KBM-7 (cell line): Measurements from ENCODE around the gene RAI1.
A peak's percentile ranks its signal among the peaks of the same experiment; 100 is the strongest.

ENCODE experiments used
- DNase-seq: peaks from one replicate; pipeline ENCODE4 v3.0.0-alpha.2; 2015
- in situ Hi-C: fragments of 300-500 bp; cut with MboI; formaldehyde crosslinking; loops from 2 replicates; pipeline ENCODE4 v1.14.3; 2020; ENCODE audit warnings: low sequenced_read_pairs, low pct_unique_long_range_greater_than_20kb, mixed read lengths

RAI1 gene

DNA sequence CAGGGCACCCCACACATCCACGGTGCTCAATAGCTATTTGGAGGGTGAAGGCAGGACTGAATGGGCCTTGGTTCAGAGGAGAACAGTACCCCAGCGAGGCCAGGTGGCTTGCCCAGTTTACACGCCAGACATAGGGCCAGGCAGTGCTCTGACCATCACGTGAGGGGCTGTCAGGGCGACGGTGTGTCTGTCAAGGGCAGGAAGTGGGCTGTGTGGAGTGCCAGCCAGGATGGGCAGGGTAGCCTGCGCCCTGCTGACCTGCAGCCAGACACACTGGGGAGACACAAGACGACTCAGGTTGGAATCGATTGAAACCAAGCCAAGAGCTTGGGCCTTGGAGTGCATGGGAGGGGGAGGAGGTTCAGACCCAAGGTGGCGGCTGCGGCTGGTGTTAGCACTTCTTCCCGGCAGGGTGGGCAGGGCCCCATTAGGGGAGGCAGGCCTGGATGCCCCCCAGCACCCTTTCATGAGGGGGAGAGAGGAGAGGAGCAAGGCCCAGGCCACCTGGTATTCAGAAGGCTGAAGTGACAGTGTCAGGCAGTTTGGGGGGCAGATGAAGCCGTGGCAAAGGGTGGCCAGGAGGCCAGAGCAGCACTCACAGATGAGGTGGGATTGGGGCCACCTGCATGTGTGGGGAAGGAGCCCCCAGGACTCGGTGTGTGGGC lies 87.3 kb downstream of the RAI1 start:
- no peak for DNase-seq
- in situ Hi-C loops, result no loop called here

DNA sequence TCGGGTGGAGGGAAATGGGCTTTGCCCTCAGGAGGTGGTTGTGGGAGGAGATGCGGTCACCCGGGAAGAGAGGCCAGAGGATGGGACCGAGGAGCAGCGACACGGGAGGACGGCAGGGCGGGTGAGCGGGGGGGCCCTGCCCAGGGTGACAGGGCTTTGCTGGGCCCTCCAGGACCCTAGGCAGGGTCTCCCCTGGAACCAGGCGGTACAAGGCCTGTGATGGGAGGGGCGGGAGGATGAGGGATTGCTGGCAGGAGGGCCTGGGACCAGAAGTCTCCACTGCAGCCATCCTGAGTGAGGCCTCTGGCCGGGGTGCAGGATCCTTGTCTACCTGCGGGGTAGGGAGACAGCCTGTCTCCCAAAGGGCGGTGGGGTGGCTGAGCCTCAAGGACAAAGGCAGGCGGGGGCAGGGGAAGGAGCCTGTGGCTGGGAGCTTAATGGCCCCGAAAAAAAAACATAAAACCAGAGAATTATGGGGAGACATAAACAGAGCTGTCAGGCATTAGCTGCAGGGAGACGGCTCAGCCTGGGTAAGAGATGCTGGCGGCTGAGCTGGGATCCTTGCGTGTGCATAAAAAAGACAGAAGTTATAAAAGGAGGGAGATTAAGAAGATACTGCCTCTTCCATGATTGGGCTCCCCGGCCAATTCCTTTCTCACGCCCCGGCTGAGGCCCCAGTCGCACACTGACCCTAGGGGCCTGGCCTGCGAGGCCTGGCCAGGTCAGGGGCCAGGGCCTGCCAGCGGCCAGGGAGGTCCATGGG lies 88.8 kb downstream of the RAI1 start:
- in situ Hi-C loops, result no loop called here

DNA sequence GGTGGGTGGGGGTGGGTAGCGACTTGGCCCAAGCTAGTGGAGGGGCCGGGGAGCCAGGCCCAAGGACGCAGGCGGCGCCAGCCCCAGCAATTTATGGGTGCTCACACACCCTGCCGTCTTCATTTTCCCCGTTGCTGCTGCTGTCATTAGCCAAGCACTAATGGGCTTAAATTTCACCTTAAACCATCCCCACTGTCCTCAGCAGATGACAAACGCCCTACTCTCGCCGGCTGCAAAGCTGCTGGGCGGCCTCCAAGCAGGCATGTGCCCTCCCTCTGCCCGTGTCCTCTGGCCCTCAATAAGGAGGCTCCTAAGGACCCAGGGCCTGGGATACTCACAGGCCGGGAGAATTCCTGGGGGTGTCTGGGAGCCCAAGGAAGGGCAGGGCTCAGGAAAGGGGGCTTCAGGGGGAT lies 89.4 kb downstream of the RAI1 start:
- in situ Hi-C loops, result no loop called here

More for the DNA sequence above, 88.8 kb downstream of the RAI1 start:
- DNase-seq, result no peak

DNA sequence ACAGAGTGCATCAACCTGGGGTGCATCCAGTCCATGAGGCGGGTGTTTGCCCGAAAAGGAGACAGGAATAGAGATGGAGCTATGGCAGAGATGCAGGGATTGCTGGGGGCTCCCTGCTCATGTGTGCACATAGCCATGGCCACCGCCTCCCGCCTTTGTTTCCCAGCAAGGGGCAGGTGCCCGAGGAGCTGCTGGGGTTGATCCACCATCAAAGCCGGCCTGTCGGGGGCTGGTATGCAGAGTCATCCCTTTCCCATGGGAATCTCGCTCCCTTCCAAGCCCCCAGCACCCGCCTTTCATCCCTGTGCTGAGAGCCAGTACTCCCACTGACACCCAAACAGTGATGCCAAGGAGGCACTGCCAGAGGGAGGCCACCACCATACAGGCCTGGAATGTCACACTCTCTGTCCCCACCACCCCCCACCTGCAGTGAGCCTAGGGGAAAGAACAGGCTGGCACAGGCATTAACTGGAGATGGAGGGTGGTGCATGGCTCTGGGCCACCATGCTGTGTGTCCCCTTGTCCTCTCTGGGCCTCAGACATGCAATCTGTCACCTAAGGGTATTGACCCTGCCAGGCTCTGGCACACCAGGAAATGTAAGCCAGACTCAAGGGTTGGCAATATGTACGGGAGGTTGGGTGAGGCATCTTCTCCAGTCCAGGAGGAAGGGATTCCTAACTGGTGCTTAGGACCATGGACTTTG lies 90.4 kb downstream of the RAI1 start:
- in situ Hi-C loops, result no loop called here

More for the DNA sequence above, 89.4 kb downstream of the RAI1 start:
- no peak for DNase-seq

DNA sequence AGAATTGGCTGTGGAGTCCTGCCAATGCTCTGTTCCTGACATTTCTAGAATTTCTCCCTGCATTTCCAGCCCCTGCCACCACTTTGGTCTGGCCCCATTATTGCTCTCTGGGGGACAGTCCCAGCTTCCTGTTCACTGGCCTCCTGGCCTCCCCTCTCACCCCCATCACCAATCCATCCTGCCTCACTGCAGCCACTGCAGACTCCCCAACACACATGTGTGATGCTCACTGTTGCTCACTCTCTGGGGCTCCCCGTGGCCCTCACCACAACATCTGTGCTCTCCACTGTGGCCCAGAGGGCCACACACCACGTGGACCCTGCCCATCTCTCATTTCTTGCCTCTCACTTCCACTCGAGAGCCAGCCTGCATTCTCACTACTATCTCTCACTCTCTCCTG lies 91.0 kb downstream of the RAI1 start:
- DNase-seq, result no peak
- in situ Hi-C loops, result no loop called here

More for the DNA sequence above, 90.4 kb downstream of the RAI1 start:
- DNase-seq, result no peak

DNA sequence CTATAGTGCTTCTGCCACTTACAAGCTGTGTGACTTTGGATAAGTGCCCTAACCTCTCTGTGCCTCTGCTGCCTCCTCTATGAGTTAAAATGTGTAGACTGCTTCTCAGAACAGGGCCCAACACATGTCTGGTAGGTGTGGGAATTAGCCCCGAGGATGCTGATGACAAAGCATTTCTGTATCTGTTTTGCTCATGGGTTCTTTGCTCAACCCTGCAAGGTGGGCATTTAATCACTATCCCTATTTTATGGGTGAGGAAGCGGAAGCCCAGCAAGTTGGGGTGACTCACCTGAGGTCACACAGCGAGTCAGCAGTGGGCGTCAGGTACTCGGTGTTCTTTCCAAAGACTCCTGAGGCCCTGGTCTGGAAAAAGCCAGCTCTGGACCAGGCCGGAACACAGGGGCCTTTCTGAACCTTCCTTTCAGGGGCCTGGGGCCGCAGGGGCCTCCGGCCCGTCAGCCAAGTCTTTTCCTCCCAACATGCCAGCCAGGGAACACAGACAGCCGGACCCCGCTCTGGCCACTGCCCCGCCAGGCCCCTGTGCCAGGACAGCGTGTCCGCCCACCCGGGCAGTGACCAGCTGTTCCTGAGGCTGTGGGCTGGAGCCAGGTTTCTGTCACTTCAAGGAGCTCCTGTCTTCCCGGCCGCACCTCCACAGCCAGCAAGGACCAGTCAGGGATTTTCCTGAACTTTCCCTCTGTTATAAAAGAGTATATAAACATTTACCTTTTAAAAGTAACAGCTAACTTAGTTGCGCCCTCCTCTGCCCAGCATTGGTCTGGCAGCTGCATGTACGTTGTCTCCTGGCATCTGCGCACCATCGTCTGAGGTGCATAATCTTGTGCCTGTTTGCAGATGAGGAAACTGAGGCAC lies 93.0 kb downstream of the RAI1 start:
- in situ Hi-C loops, result no loop called here
- no peak for DNase-seq

DNA sequence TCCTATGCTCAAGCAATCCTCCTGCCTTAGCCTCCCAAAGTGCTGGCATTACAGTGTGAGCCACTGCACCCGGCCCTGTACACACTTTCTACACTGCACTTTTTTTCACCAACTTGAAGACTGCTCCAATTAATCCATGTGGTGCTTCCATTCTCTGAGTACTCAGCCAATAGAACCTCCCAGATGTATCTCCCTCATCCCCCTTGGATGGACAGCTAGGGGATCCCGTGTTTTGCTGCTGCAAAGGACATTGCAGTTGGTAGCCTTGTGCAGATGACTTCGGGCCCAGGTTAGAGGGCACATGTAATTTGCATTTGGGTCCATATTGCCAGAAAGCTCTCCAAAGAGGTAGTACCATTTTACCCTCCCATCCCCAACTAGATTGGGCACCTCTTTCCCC lies 95.6 kb downstream of the RAI1 start:
- no peak for DNase-seq
- in situ Hi-C loops, result no loop called here

DNA sequence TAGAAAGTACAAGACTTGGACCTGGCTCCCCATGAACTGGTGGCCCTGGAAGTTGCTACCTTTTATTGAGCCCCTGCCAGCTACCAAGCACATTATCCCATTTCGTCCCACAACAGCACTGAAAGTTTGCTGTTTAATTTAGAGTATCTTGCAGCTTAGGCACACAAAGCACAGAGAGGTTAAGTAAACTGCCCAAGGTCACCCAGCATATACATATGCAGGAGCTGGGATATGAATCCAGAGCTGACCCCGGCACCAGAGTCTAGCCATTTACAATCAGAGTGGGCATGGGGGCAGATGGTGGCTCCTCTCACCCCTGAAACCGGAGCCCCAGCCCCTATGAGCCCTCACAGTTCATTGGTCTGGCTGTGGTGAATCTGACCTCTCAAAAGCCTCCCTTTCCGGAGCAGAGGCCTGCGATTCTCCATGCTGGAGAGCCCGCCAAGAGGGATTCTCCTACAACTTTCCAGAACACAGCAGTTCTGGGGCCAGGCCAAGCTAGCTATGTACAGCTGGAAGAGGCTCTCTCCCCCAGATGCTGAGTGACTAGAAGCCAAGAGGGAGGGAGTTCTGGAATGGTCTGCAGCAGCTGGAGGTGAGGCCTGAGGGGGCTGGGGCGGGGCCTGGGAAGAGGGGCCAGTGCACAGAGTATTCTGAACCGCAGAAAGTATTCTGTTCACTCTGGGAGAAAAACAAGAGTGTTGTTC lies 97.2 kb downstream of the RAI1 start:
- no peak for DNase-seq
- in situ Hi-C loops, result no loop called here

DNA sequence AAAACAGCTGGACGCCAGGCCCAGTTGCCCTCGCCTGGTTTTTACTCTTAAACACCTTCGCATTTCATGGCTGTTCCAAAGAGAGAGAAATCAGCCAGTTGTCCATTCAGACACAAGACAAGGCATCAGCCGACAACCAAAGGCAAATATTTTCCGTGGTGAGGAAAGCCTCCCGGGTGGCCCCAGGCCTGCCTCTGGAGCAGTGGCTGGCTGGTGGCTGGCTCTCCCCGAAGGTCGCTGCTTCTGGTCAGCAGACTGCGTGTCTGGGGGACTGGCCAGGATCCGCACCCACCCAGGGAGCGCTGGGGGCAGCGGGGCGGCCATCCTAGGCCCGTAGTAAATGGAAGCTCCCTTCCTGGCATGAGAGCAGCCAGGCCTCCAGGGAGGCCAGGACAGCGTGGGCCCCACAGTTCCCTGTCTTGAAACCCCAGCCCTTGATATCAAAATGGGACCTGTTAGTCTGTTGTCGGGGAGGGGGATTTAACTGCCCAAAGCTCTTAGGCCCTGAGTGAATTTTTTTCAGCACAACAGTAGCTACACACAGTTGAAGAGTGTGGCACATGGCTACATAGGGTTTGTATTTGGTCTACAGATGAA lies 97.9 kb downstream of the RAI1 start:
- DNase-seq, result no peak
- in situ Hi-C loops, result no loop called here

DNA sequence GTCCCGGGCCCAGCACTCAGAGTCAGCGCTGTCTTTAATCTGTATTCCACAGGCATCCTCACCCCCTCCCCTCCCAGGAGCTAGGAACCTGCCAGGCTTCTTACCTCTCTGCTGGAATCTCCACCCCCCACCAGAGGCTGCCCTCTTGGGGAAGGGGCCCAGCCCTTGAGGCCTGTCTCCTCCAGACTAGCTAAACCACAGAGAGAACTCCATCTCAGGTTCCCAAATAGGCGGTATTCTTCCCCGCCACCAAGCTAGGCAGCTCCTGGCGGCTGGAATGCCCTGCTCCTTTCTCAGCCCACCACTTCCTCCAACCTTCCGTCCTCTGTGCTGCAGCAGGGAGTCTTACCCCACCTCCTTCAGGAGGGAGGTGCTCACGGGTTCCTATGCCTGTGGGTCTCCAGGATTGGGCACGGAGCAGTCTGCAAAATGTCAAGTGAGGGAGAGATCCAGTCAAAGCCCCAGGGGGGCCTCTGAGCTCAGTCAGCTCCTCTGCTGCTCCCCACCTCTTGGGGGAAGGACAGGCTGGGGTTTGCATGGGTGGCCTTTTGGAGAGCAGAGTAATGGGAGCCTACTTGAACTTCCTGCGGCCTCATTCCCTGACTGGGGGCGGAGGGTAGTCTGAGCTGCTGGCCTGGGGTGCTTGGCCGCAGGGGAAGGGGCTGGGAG lies 99.8 kb downstream of the RAI1 start:
- in situ Hi-C loops, result no loop called here
- peak; percentile 50 for DNase-seq

DNA sequence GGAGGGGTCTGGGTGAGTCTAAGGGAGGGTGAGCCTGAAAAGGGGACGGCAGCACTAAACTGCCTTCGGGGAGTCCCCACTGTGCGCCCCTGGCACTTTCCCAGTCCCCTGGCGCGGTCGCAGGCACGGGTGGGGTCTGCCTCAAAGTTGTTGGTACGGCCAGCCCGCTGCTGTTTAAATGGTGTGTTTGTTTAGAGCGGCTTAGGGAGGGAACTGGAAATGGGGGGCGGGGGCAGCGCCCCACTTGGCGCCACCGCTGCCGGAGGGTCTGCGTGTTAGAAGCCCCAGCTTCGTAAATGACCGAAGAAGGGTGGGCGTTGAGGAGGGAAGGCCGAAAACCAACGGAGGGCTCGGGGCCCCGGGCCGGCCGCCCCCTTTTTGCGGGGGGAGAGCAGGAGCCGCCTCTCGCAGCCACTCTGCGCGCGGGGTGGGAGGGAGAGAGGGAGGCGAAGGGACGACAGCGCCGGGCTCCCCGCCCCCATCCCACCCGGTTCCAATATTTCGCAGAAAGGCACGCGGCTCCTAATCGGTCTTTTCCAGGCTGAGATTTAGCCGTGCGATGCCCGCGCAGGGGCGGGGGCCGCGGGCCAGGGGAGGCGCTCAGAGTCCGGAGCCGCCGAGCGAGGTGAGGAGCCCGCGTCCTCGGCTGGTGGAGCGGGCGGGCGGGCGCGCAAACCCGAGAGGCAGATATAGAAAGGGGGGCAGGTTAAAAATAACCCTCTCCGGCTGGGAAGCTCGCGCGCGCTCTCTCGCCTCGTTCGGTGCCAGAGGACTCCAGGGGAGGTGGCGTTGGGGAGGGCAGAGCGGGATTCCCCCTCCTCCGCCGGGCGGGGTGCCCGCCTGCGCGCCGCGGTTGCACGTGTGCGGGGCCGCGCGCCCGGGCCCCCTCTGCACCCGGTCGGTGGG lies 100.6 kb downstream of the RAI1 start:
- DNase-seq, result peak; percentile 32
- in situ Hi-C loops, result no loop called here

DNA sequence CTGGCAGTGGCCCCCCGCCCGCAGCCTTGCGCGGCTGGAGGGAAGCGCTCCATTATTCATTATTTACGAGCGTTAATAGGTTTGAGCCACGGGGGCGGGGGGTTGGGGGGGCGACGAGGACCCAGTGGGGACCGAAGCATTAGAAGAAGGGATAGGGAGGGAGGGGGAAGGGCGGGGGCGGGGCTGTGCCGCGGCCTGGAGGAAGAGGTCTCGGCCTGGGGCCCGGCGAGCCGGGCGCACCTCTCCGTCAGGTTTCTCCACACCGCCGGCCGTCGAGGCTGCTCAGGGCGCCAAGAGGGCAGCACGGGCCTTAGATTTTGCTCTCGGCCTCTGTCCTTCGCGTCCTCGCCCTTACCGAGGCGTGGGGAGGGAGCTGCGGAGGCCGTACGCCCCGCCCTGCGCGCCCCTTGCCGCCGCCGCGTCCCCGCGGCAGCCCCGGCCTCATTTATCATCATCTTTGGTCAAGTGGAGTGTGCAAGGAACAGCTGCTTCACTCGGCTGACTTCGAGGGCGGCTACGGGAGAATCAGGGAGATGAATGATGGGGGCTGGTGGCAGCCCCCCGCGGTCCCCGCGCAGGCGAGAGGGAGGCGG lies 101.4 kb downstream of the RAI1 start:
- peak; percentile 28 for DNase-seq
- in situ Hi-C loops, result no loop called here

DNA sequence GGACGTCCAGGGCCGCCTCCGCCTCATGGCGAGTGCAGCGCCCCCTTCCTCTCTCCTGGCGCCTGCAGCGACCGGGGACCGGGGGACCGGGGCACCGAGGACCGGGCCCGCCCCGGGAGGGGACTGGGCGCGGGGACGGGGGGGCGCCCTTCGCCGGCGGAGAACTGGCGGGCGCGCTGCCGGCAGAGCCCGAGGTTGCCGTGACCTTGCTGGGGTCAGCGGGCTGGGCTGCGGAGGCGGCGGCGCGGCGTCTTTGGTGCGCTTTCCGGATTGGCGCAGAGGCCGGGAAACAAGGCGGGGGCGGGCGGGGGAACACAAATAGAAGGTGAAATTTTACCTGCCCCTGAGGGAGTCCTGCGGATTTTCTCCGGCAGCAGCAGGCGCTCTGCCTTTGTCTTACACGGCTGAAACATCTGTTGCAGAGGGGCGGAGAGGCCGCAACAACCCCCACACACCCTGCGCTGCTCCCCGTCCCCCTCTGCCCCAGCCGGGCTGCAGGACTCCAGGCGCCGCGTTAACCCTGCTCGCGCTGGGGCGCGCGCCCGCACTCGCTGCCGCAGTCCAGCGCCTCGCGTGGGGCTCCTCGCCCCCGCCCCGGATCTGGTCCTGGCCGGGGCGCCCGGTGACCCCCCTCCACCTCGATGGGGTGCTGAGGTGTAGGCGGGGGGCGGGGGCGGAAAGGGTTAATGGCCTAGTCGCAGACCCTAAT lies 102.0 kb downstream of the RAI1 start:
- peak; percentile 47 for DNase-seq
- in situ Hi-C loops, result no loop called here

DNA sequence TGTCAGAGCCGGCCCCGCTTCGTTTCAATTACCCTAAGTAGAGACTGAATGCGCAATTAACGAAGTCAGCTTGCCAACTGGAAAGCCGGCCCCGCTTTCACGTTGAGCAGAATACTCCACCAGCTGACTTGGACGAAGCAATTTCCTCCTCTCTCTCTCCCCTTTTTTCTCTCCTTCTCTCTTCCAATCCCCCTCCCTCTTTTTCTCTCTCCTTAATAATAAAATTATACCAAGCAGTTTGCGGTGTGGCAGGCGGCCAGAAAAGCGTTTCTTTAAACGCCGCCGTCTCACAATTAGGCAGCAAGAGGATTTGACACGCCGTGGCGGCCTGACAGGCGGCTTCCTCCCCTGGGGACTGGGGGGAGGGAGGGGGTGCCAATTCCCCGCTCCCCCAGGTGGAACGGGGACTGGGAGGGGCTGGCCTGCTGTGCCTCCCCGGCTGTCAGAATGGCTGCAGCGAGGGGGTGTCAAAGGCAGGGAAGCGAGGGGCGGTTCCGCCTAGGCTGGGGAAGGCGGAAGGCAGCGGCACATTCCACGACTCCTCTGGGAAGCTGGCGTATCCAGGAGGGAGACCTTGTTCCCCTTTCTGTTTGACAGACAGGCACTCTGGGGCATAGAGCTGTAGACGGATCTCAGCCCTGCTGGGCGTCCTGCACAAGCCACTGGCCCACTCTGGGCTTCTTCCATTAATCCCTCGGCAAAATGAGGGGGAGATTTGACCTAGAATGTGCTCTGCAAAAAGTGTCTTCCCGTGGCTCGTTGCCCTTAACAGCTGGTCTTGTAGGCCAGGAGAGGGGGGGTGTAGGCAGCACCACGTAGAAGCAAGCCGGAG lies 102.8 kb downstream of the RAI1 start:
- in situ Hi-C loops, result no loop called here
- peak; percentile 72 for DNase-seq

DNA sequence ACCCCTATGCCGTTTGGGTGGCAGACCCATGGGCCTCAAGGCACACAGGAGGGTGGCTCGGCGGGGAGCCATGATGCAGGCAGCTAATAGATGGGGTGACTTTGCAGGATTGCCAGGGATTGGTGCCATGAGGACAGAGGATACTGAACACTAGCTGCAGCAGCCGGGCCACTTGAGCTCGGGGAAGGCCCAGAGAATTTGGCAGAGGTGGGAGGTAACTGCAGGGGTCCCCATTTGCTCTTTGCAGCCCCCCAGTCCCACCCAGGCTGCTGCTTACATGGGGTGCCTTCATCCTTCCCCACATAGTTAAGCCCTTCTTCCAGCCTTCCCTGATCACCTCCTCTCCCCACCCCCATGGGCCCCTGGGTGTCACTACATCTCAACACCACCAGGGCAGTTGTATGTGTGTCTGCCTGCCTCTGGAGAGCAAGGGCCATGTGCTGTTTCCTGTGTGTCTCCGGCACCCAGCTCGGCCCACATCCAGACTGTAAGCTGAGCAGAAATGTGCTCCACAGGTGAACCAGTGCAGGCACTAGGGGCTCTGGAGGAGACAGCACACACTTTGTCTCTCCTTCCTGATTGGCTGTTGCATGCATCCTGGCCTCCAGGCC lies 103.5 kb downstream of the RAI1 start:
- DNase-seq, result peak; percentile 34
- in situ Hi-C loops, result no loop called here
